Activated naive CD4-positive, alpha-beta T cell treated with anti-CD3 and anti-CD28 coated beads, Interleukin-2, amount 50 U/mL, for 72 hours (primary cell): ENCODE results near the gene PTPRG. TPM values are rescaled to one million over a fixed set of nuclear protein-coding genes. Genes with fewer than 3 reads are reported as not detected.

Experiments
- ATAC-seq, 2 donors: fragments of 150-1000 bp; cut with Tn5 transposase; 2 replicates each; pipeline ENCODE4 v1.10.0; 2021; ENCODE audit warnings: mild to moderate bottlenecking in 2 of 2, moderate library complexity in 2 of 2
- DNase-seq, 2 donors: peaks; one replicate each; pipeline ENCODE4 v3.0.0; 2021 to 2022; ENCODE audit warnings: low spot score in 2 of 2
- H3K27ac Mint-ChIP-seq, 2 donors: one replicate each; pipeline ENCODE4 v1.8.0; 2022; ENCODE audit warnings: mild to moderate bottlenecking in 2 of 2, mixed read lengths in 2 of 2
- H3K36me3 Mint-ChIP-seq, 2 donors: one replicate each; pipeline ENCODE4 v1.8.0; 2022; ENCODE audit warnings: mixed read lengths in 2 of 2
- H3K9me3 Mint-ChIP-seq, 2 donors: one replicate each; pipeline ENCODE4 v1.8.0; 2022; ENCODE audit warnings: mixed read lengths in 2 of 2
- total RNA-seq, 2 donors: library from RNA; stranded (reverse); gene quantifications; one replicate each; pipeline ENCODE4 v1.2.3, GENCODE V29; 2022

PTPRG gene
- total RNA-seq, 2 donors from 2014 or later = 0.11 to 0.45 TPM

DNA sequence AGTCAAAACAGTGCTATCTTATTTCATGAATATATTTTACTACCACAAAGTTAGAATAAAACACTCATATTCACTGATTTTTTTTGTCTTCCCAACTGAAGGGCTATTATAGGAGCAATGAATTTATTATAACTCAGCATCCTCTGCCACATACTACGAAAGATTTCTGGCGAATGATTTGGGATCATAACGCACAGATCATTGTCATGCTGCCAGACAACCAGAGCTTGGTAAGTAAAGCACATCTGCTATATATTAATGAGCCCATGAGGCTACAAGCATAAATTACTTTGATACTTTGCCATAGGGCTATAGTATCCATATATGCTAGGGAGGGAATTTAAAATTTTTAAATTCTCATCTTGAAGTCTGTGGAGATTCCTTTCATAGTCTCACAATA, 716.1 kb downstream of the PTPRG start:
- H3K27ac Mint-ChIP-seq = no peak overlapping the region
- DNase-seq = no peak
- no peaks in the 10 kb centered on the region for H3K9me3 Mint-ChIP-seq
- no peak for ATAC-seq
- H3K36me3 Mint-ChIP-seq = no peaks in the 10 kb centered on the region

DNA sequence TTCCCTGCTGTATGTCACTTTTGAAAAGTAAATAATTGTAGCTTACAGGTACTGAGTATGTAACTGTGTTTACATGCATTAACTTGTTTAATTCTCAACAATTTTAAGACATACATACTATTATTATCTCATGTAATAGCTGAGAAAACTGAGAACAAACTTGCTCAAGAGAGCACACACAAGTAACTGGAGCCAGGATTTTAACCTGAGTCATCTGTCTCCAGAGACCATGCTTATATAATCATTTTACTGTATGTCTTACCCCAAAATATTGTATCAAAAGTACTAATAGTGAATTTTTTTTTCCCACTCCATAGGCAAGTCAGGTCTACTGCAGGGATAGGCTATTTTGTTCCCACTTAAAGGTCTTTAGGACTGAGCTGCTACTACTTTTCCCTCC, 716.6 kb downstream of the PTPRG start:
- DNase-seq (no peak), ATAC-seq (no peak)
- Mint-ChIP-seq H3K27ac (no peak overlapping the region), H3K9me3 (no peaks in the 10 kb centered on the region), H3K36me3 (no peaks in the 10 kb centered on the region)

DNA sequence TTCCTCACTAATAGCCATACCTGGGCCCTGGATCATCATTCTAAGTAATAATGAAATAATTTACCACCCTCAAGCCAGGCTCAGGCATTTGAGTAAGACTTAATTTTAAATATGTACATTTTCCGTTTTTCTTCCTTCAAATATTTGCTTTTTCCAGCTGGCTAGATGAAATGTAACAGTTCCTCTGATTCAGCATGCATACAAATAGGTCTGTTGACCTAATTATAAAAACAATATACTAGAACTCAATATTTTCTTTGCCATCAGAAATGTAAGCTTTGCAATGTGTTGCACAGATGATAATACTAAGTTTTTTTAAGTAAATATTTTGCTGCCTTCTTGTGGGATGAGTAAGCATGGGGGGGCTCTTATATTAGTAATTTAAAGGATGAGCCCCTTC, 720.4 kb downstream of the PTPRG start:
- no peaks in the 10 kb centered on the region for H3K9me3 Mint-ChIP-seq
- H3K36me3 Mint-ChIP-seq = no peaks in the 10 kb centered on the region
- DNase-seq = no peak
- ATAC-seq = no peak
- H3K27ac Mint-ChIP-seq = no peak overlapping the region

DNA sequence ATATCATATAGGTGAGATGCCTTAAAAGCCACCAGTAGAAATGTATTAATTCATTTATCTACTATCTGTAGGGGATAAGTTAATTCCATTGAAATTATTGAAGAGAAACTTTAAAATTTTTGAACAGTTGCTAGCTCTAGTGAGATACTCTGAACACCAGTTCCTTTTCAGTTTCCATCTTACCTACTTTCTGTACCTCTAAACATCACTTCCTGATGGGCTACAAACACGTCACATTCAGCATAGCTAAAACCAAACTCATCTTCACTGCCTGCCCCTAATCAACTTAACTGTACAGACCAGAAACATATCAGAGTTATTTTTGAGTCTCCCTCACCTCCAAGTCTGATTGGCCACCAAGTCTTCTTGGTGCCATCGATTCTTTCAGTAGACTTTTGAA, 723.1 kb downstream of the PTPRG start:
- no peak overlapping the region for H3K27ac Mint-ChIP-seq
- no peak for DNase-seq
- no peaks in the 10 kb centered on the region for H3K9me3 Mint-ChIP-seq
- no peak for ATAC-seq
- no peaks in the 10 kb centered on the region for H3K36me3 Mint-ChIP-seq

DNA sequence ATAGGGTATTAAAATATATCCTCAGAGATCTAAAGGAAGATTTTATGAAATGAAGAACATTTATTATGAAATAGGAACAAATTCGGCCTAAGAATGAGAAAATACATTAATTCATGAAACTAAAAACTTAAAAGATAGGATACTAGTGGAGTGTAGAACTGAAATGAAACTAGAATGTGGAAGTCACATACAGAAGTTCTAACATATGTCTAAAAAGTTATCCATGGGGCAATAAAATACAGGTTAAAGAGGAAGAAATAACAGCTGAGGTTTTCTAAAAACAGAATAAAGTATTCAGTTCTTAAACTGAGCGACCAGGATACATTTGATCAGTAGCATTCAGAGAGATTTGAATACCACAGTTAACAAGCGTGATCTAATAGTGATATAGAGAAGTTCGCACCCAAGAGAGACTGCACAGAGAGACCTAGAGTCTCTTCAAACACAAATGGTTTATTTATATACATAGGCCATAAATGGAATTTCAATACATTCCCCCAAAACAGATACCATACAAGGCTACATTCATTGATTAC, 726.1 kb downstream of the PTPRG start:
- Mint-ChIP-seq H3K9me3 (no peaks in the 10 kb centered on the region), H3K27ac (no peak overlapping the region), H3K36me3 (no peaks in the 10 kb centered on the region)
- no peak for ATAC-seq
- DNase-seq = no peak

DNA sequence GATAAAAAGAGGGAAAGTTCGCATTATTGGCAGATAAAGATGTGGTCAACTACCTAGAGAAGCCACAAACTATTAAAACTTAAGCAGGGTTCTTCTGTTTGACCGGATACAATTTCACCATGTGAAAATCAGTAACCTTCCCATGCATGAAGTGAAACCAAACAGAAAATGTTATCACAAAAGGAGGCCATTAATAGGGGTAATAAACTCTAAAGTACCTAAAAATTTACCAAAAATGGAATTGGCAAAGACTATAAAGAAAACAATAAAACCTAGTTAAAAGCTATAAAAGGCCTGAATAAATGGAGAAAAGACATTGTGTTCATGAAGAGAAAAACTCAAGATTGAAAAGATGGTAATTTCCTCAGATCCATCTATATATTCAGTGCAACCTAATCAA, 728.6 kb downstream of the PTPRG start:
- Mint-ChIP-seq H3K27ac (no peak overlapping the region), H3K9me3 (no peaks in the 10 kb centered on the region), H3K36me3 (no peaks in the 10 kb centered on the region)
- no peak for DNase-seq
- no peak for ATAC-seq

DNA sequence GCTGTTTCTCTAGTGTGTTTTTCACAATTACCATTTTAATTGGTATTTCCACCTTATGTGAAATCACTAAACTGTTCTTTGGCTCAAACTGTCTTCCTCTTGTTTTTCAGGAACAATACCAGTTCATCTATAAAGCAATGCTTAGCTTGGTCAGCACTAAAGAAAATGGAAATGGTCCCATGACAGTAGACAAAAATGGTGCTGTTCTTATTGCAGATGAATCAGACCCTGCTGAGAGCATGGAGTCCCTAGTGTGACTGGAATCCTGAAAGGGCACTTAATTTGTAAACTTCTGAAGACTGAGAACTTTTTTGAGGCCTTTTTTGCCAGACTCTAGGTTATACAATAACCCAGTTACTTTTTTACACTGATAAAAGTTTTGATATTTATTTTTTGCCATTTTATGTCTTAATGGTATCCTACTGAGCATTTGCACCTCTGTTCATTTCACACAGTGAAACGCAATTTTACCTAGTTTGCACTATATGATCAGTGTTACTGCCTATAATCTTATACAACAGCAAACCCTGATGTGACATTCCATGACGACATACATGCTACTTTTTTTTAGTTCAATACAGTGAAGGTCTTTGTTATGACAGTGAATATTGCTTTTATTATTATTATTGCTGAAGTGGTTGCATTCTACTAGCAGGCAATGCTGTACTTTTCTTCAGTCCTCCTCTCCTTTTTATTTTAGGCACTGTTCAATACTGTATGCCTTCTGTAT, 731.8 kb downstream of the PTPRG start:
- H3K27ac Mint-ChIP-seq = no peak overlapping the region
- H3K9me3 Mint-ChIP-seq = no peaks in the 10 kb centered on the region
- no peaks in the 10 kb centered on the region for H3K36me3 Mint-ChIP-seq
- no peak for DNase-seq
- ATAC-seq = no peak

DNA sequence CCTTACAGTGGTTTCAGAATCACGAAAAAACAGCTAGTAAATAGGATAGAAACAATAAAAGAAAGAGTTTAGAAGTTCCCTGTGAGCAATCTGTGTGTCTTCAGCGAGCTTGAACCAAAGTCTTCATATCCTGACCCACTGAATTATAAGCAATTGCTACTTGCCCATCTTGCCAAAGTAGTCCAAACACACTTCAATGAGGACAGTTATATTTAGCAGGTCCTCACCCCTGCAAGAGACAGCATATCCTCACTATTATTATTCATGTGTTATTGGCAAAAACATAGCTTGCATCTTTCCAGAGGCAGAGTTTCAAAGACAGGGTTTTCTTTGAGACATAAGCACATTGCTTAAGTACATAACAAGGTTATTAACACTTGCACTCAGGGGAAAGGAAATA, 734.2 kb downstream of the PTPRG start:
- Mint-ChIP-seq H3K36me3 (no peaks in the 10 kb centered on the region), H3K27ac (no peak overlapping the region), H3K9me3 (no peaks in the 10 kb centered on the region)
- no peak for DNase-seq
- ATAC-seq = no peak

DNA sequence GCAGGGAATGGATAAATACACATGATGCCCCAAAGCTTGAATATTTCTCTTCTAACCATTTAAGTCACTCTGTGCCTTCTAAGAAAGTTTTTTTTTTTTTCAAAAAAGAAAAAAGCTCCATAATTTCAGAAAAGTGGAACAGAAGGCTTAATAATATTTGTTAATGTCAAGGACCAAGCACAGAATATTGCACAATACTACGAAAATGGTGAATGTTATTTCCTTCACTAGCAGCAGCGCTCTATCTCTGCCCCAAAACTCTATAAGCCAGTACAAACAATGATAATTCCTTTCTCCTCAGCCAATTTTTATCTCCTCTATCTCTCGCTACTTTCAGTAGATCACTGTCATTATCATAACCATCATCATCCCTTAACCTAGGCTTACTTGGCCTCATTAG, 739.2 kb downstream of the PTPRG start:
- Mint-ChIP-seq H3K36me3 (peaks cover 0 to 14% of the 10 kb centered on the region in 2 donors), H3K27ac (no peak overlapping the region), H3K9me3 (peaks cover 15 to 17% of the 10 kb centered on the region in 2 donors)
- no peak for DNase-seq
- ATAC-seq = no peak

DNA sequence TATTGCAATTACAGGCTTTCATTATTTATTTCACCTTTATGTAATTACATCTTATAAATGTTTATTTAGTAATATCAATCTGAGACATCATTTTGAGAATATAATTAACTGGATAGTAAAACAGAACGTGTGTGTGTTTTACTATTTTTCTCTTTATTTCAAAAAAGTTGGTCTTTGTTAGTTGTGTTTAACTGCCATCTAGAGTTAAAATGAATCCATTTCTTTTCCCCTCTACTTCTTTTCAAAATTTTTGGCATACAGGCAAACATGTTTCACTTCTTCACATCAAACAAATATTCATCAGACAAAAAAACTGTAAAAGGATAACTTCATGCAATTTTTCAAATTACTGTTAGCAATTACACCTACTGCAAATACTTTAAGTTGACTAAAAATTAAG, 750.8 kb downstream of the PTPRG start:
- H3K36me3 Mint-ChIP-seq = peaks cover 0 to 13% of the 10 kb centered on the region in 2 donors
- H3K27ac Mint-ChIP-seq = no peak overlapping the region
- no peak for DNase-seq
- ATAC-seq = no peak
- peaks cover 0 to 11% of the 10 kb centered on the region in 2 donors for H3K9me3 Mint-ChIP-seq

DNA sequence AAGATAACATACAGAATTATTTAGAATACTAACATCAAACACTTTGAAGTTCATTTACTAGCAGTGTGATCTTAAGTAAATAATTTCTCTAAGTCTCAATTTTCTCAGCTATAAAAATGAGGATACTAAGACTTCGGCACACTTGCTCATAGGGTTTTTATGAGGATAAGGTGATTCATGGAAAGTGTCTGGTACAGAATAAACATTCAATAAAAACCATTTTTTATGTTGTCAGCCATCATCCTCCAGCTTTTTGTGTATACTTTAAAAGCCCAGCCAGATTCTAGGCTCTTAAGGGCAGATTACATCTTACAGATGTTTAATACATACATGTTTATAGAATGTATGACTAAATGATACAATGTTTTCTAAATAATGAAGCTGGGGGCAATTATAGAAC, 755.2 kb downstream of the PTPRG start:
- Mint-ChIP-seq H3K9me3 (peaks cover 16 to 18% of the 10 kb centered on the region in 2 donors), H3K36me3 (peaks cover 25 to 37% of the 10 kb centered on the region in 2 donors), H3K27ac (no peak overlapping the region)
- ATAC-seq = no peak
- no peak for DNase-seq

DNA sequence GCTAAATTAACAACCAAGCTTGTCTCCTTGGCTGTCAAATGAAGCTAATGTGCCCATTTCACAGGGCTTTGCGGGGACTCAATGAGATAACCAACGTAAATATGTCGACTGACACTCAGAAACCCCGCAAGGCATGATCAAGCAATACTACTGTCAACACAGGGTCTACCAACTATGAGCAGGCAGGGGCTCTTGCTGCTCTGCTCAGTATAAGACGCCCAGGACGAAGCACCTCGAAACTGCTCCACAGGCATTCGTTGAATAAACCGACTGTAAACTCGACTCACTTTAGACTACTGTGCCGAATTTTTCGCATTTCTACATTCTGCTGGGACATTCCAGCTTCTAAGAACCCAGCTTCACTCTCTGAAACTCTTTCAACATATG, 757.0 kb downstream of the PTPRG start:
- ATAC-seq = peak; percentile 3 to 5
- DNase-seq = no peak
- peaks cover 25 to 37% of the 10 kb centered on the region in 2 donors for H3K36me3 Mint-ChIP-seq

DNA sequence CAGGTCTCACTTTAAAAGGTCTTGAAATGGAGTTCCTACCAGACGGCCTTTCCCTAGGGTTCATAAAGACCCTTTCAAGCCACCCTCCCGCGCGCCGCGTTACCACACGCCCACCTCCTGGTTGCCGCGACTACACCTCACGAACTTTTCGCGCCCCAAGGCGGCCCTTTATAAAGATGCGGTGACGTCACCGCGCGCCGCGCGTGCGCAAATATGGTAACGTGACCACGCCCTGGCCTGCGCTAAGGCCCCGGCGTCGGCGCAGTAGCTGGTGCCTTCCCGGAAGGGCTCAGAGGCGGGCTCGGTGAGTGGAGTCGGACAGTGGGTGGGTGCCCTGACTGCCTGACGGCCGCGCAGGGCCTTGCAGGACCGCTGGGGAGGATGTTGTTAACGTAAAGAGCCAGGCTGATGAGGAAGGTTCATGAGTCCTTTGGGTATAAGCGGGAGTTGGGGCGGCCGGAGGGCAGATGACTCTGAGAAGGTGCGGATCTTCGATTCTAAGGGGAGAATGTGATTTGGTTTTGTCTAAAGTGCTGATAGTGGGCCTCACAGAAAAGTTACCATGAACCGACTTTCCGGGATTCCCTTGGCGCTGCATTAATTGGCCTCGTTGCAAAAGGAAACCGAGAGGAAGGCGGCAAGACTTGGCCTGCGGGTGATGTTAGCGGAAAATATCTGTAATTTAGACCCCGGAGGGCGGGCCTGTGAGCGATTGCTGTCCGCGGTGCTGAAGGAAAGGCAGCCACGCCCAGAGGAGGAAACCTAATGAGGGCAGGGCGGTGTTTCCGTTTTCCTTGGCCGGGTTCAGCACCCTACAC, 757.6 kb downstream of the PTPRG start:
- DNase-seq (peak; percentile 52 to 68), ATAC-seq (peak; percentile 95)
- Mint-ChIP-seq H3K27ac (peak overlapping the region; percentile 89 to 97), H3K36me3 (peaks cover 25 to 37% of the 10 kb centered on the region in 2 donors), H3K9me3 (peaks cover 16 to 18% of the 10 kb centered on the region in 2 donors)

More for the DNA sequence above, 757.0 kb downstream of the PTPRG start:
- Mint-ChIP-seq H3K9me3 (peaks cover 16 to 18% of the 10 kb centered on the region in 2 donors), H3K27ac (peak overlapping the region; percentile 77 to 89)

DNA sequence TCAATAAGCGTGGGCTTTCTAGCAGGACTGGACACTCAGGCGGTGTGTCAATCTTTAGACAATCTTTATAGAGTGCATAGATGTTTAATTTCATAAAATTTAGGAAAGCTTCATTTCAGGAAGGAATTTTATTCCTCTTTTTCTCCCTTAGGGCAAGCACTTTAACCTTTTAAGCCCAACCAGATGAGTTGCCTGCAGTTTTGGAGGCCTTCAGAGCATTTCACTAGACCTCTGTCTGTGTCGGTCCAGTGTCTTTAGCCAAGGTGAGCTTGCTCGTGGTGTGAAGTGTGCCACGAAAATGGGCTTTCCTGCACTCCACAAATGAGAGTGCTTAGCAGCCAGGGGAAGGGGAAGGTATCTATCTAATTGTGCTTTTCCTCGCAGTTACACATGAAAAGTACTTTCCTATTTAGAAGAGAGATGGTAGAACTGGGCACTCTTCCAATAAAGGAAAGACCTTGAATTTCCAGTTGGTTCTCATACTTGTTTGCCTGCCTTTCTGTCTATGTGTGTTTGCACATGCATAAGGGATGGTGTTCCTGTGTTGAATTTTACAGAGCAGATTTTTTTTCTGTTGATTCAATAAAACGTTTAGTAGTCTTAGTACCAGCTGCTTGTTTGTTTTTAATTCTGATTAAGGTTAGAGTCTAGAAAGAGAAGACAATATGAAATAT, 758.3 kb downstream of the PTPRG start:
- Mint-ChIP-seq H3K27ac (peak overlapping the region in 1 of 2 donors; percentile 89), H3K9me3 (peaks cover 15 to 16% of the 10 kb centered on the region in 2 donors), H3K36me3 (peaks cover 25 to 34% of the 10 kb centered on the region in 2 donors)
- ATAC-seq (no peak), DNase-seq (no peak)

DNA sequence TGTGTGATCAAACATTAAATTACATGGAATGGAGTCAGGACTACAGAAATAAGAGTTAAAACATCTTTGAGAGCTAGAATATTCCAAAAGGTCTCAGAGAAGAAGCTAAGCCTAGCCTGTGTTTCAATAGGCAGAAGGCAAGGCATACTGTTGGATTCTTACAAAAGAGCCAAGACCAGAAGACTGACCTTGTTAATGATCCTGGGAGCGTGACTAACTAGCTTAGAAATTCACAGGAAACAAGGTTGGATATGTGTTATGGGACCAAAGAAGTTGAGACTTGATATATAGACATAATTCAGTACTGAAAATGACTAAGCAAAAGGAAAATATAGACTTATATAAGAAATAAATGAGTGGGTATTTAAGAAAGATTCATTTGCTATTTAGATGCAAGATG, 761.9 kb downstream of the PTPRG start:
- Mint-ChIP-seq H3K9me3 (peaks cover 3 to 12% of the 10 kb centered on the region in 2 donors), H3K36me3 (peaks cover 17 to 18% of the 10 kb centered on the region in 2 donors)

DNA sequence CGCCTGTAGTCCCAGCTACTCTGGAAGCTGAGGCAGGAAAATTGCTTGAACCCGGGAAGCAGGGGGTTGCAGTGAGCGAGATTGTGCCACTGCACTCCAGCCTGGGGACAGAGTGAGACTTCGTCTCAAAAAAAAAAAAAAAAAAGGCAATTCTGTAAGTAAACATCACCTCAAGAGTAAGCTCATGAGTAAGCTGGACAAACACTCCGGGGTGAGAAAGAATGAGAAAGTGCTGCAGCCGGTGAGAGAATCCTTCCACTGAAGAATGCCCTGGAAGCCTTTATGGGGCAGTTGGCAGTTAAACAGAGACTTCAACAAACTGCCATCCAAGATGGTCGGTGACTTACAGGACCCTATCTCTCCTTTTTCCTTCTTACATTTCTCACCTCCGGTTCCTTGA, 764.5 kb downstream of the PTPRG start:
- no peak for DNase-seq
- no peak for ATAC-seq
- Mint-ChIP-seq H3K9me3 (peaks cover 0 to 1% of the 10 kb centered on the region in 2 donors), H3K36me3 (no peaks in the 10 kb centered on the region), H3K27ac (no peak overlapping the region)

More for the DNA sequence above, 761.9 kb downstream of the PTPRG start:
- ATAC-seq (no peak), DNase-seq (no peak)
- H3K27ac Mint-ChIP-seq = no peak overlapping the region

DNA sequence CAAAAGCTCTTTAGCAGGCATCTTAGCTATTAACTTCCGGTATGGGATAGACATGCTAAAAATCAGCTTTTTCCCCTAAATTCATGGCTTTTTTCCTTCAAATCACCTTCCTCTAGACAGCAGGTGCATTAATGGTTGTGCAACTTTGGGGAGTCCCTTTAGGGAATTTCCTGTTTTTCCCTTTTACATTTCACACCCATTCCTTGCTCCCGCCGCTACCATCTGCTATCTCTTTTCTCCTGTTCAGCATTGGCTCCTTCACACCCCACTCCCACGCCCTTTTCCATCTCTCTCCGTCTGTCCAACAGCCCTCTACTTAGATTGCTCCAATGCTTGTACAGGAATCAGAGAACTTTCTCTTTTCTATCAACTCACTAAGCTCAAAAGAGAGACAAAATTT, 768.6 kb downstream of the PTPRG start:
- Mint-ChIP-seq H3K27ac (no peak overlapping the region), H3K9me3 (no peaks in the 10 kb centered on the region), H3K36me3 (no peaks in the 10 kb centered on the region)
- no peak for ATAC-seq
- DNase-seq = no peak
